ENCODE data around the gene SLC38A2.
"Not testable (repeated sequence)": the region's sequence is repeated elsewhere in the genome, so short reads cannot be mapped to it uniquely, and the experiment has no call there.

The SLC38A2 gene

DNA sequence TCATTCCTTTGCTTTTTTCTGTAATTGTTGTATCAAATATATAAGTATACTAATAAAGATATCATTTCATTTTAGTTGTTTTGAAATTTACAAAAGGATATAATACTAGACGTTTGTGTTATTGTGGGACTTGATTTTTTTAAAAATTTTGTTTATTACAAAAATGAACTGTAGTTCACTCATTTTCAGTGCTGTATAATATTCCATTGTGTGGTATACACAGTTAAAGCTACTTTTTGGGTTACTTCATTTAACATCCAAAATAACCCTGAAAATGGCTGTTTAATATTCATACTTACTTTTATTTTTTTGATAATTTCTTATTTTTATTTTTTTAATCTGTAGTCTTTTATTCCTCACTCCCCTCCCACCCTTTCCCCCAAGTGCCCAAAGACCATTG lies 21.4 kb downstream of the SLC38A2 start:
- no peak overlapping the region for H3K4me3 ChIP-seq (ENCODE audit: low read depth, low read length)
- TF ChIP-seq, protein P1, sequence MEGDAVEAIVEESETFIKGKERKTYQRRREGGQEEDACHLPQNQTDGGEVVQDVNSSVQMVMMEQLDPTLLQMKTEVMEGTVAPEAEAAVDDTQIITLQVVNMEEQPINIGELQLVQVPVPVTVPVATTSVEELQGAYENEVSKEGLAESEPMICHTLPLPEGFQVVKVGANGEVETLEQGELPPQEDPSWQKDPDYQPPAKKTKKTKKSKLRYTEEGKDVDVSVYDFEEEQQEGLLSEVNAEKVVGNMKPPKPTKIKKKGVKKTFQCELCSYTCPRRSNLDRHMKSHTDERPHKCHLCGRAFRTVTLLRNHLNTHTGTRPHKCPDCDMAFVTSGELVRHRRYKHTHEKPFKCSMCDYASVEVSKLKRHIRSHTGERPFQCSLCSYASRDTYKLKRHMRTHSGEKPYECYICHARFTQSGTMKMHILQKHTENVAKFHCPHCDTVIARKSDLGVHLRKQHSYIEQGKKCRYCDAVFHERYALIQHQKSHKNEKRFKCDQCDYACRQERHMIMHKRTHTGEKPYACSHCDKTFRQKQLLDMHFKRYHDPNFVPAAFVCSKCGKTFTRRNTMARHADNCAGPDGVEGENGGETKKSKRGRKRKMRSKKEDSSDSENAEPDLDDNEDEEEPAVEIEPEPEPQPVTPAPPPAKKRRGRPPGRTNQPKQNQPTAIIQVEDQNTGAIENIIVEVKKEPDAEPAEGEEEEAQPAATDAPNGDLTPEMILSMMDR (IDR thresholded peaks at IDR 0.05; ENCODE audit: low read depth, low read length, missing control alignments): no peak
- DNase-seq (ENCODE audit: low read depth): no peak

- TF ChIP-seq, protein P1 (IDR thresholded peaks at IDR 0.05; ENCODE audit: low read depth, low read length, missing control alignments): no peak
- DNase-seq (ENCODE audit: low read depth): no peak
- no peak overlapping the region for H3K4me3 ChIP-seq (ENCODE audit: low read depth, low read length)
Observed at GRCh38 chr12:46349253-46349652, 23.3 kb downstream of the SLC38A2 start.

- no peak overlapping the region for H3K4me3 ChIP-seq (ENCODE audit: low read depth, low read length)
- DNase-seq (ENCODE audit: low read depth): no peak
- TF ChIP-seq, protein P1 (IDR thresholded peaks at IDR 0.05; ENCODE audit: low read depth, low read length, missing control alignments): no peak
Observed at GRCh38 chr12:46343118-46343852, 29.3 kb downstream of the SLC38A2 start.

- TF ChIP-seq, protein P1 (IDR thresholded peaks at IDR 0.05; ENCODE audit: low read depth, low read length, missing control alignments): peak; percentile 62
- H3K4me3 ChIP-seq (ENCODE audit: low read depth, low read length): no peak overlapping the region
- DNase-seq (ENCODE audit: low read depth): no peak
Observed at GRCh38 chr12:46342562-46343033, 30.0 kb downstream of the SLC38A2 start.

GRCh38 chr12:46339051-46339450 lies 33.5 kb downstream of the SLC38A2 start:
- H3K4me3 ChIP-seq (ENCODE audit: low read depth, low read length): no peak overlapping the region
- no peak for DNase-seq (ENCODE audit: low read depth)
- TF ChIP-seq, protein P1 (IDR thresholded peaks at IDR 0.05; ENCODE audit: low read depth, low read length, missing control alignments): no peak

DNA sequence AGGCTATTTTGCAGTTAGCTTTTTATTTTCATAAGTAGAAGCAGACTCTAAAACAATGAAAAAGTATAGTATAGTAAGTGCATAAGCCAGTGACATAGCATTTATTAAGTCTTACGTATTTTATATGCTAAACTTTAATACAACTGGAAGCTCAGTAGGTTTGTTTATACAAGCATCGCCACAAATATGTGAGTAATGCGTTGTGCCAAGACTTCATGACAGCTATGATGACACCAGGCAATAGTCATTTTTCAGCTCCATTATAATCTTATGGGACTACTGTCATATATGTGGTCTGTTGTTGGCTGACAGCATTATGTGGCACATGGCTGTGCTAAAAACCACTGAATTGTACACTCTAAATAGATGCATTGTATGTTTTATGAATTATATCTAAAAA lies 40.3 kb downstream of the SLC38A2 start:
- TF ChIP-seq, protein P1 (IDR thresholded peaks at IDR 0.05; ENCODE audit: low read depth, low read length, missing control alignments): no peak
- H3K4me3 ChIP-seq (ENCODE audit: low read depth, low read length): no peak overlapping the region
- no peak for DNase-seq (ENCODE audit: low read depth)

- not testable (repeated sequence) for DNase-seq (ENCODE audit: low read depth); H3K4me3 ChIP-seq (ENCODE audit: low read depth, low read length)
Observed at GRCh38 chr12:46325075-46325474, 47.5 kb downstream of the SLC38A2 start.

Data from GM12864 (cell line).